ENCODE results near the gene LYL1.

- no peak for TF ChIP-seq CTCF (IDR thresholded peaks at IDR 0.05; ENCODE audit: poor library complexity, severe bottlenecking)
- TF ChIP-seq EP300 (conservative IDR thresholded peaks at IDR 0.05; ENCODE audit: poor library complexity, severe bottlenecking) = no peak
Observed at GRCh38 chr19:13122980-13123957, 20.6 kb upstream of the LYL1 start.
